ENCODE measurements around the gene ATP6V1F.
A peak's percentile ranks its signal among the peaks of the same experiment; 100 is the strongest.

Gene ATP6V1F

DNA sequence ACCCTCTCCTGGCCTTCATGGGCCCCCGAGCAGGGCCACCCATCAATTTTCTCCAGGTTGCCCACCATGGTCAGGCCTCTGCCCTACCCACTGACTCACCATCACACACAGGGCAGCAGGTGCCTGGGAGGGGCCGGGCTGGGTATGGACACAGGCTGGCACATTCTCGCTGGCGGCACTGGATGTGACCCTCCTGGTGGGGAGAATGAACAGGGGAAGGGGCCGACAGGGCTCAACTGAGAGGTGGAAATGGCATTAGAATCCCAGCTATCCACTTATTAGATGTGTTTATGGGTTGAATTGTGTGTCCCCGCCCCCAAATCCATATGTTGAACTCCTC, 31.4 kb downstream of the ATP6V1F start:
- Mint-ChIP-seq H3K9me3 (peaks cover 2% of the 10 kb centered on the region), H3K4me1 (no peaks in the 10 kb centered on the region), H3K27ac (no peak overlapping the region), H3K27me3 (peaks cover 4% of the 10 kb centered on the region), H3K36me3 (peaks cover 2% of the 10 kb centered on the region), H3K4me3 (no peak overlapping the region)
- DNase-seq (ENCODE audit: low spot score in 2 of 2) = no peak
- ATAC-seq (ENCODE audit: low read depth) = no peak

GRCh38 chr7:128895320-128895719, 32.7 kb downstream of the ATP6V1F start:
- Mint-ChIP-seq H3K4me3 (no peak overlapping the region), H3K9me3 (peaks cover 2% of the 10 kb centered on the region), H3K27me3 (peaks cover under 1% of the 10 kb centered on the region), H3K27ac (no peak overlapping the region), H3K4me1 (no peaks in the 10 kb centered on the region), H3K36me3 (peaks cover 2% of the 10 kb centered on the region)
- ATAC-seq (ENCODE audit: low read depth) (no peak), DNase-seq (ENCODE audit: low spot score in 2 of 2) (no peak)

GRCh38 chr7:128899392-128899791, 36.7 kb downstream of the ATP6V1F start:
- peaks cover 2% of the 10 kb centered on the region for H3K36me3 Mint-ChIP-seq
- no peaks in the 10 kb centered on the region for H3K27me3 Mint-ChIP-seq
- no peak for DNase-seq (ENCODE audit: low spot score in 2 of 2)
- no peaks in the 10 kb centered on the region for H3K4me1 Mint-ChIP-seq
- H3K9me3 Mint-ChIP-seq = peaks cover 2% of the 10 kb centered on the region
- H3K27ac Mint-ChIP-seq = no peak overlapping the region
- ATAC-seq (ENCODE audit: low read depth) = no peak
- no peak overlapping the region for H3K4me3 Mint-ChIP-seq

DNA sequence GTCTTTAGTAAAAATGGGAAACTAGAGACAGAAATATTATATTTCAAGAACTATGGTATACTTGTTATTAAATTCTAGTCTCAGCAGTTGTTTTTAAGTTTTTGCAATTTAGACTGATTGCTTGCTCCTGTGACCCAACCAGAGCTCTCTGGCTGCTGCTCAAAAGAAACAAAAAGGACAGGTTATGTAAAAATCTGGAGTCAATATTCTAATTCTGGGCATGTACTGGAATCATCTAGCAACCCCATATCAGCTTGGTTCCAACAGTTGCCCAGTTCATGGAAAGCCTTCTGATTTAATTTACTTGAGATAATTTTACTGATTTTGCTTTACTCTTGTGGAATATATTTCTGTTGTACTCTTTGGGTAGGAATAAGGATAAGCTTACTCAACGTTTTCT, 37.6 kb downstream of the ATP6V1F start:
- ATAC-seq (ENCODE audit: low read depth) (no peak), DNase-seq (ENCODE audit: low spot score in 2 of 2) (no peak)
- H3K4me3 Mint-ChIP-seq = no peak overlapping the region
- H3K36me3 Mint-ChIP-seq = peaks cover 2% of the 10 kb centered on the region
- H3K9me3 Mint-ChIP-seq = peaks cover 2% of the 10 kb centered on the region
- H3K27me3 Mint-ChIP-seq = no peaks in the 10 kb centered on the region
- H3K27ac Mint-ChIP-seq = no peak overlapping the region
- H3K4me1 Mint-ChIP-seq = peaks cover 6% of the 10 kb centered on the region

GRCh38 chr7:128902761-128903585, 40.3 kb downstream of the ATP6V1F start:
- Mint-ChIP-seq H3K4me1 (peaks cover 6% of the 10 kb centered on the region), H3K27me3 (no peaks in the 10 kb centered on the region), H3K27ac (peak overlapping the region; percentile 42), H3K4me3 (no peak overlapping the region), H3K9me3 (peaks cover 2% of the 10 kb centered on the region), H3K36me3 (peaks cover 2% of the 10 kb centered on the region)
- no peak for ATAC-seq (ENCODE audit: low read depth)
- DNase-seq (ENCODE audit: low spot score in 2 of 2) = no peak

DNA sequence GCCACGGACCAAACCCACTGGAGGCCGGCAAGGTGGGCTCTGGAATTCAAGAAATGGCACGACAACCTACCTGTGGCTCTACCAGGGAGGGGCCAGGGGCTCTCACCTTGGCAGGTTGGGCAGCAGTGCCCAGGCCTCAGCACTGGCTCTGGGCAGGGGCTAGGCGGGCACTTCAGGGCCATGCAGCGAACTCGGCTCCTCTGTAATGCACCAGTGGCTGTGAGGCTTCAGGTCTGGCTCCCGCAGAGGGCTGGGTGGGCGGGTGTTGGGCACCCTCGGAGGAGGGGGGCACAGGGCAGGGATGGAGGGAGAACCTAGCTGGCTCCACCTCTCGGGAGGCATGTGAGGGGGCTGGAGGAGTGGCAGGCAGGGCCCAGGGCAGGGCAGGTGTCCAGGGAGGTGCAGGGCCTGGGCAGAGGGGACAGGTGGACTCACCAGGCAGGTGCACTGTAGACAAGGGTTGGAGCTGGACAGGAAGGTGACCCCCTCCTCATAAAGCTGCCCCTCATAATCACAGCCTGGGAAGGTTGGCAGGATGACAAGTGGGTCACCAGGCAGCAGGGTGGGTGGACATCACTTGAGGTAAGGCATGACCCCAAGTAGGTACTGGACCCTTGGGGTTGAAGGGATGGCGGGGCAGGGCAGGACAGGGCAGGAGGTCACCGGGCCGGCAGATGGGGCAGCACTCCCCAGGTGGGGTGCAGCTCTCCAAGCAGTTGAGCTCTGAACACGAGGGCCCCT, 41.1 kb downstream of the ATP6V1F start:
- H3K4me1 Mint-ChIP-seq = peaks cover 6% of the 10 kb centered on the region
- peaks cover 2% of the 10 kb centered on the region for H3K27me3 Mint-ChIP-seq
- H3K4me3 Mint-ChIP-seq = no peak overlapping the region
- no peak for ATAC-seq (ENCODE audit: low read depth)
- no peaks in the 10 kb centered on the region for H3K36me3 Mint-ChIP-seq
- peak overlapping the region; percentile 42 for H3K27ac Mint-ChIP-seq
- no peaks in the 10 kb centered on the region for H3K9me3 Mint-ChIP-seq
- no peak for DNase-seq (ENCODE audit: low spot score in 2 of 2)

DNA sequence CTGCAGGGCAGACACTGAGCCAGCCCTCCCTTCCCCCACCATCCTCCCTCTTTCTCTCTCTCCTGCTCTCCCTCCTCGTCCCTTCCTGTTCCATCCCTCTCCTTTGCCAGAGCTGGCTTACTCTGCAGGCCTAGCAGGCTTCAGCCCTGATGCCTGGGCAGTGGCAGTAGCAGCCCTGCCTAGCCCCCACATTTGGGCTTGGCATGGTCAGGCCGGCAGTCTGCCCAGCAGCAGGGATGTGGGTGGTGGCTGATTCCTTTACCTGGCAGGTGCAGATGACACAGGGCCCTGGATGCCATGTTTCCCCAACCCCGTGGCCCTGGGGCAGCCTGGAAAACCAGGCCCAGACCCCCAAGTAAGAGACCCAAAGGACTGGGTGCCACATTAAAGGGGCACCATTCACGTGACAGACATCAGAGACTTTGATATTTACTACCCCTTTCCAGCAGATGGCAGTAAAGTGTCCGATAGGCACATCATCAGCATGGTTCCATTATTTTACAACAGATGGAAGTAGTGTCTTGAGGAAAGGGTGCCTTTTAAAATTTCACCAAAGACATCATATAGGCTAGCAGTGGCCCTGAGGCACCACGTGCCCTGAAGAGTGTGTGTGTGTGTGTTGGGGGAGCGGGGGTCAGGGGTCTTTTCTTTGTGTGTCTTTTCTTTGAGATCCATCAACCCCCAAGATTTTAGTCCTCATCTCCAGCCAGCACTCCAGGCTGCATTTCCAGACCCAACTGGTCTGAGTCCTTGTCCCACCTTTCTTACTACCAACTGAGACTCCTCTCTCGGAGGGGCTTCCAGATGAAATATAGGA, 41.9 kb downstream of the ATP6V1F start:
- Mint-ChIP-seq H3K27ac (peak overlapping the region; percentile 64), H3K9me3 (no peaks in the 10 kb centered on the region), H3K4me1 (peaks cover 8% of the 10 kb centered on the region), H3K27me3 (peaks cover 4% of the 10 kb centered on the region), H3K4me3 (no peak overlapping the region), H3K36me3 (no peaks in the 10 kb centered on the region)
- ATAC-seq (ENCODE audit: low read depth) = peak; percentile 92
- DNase-seq (ENCODE audit: low spot score in 2 of 2) = peak in 1 of 2 donors; percentile 70

DNA sequence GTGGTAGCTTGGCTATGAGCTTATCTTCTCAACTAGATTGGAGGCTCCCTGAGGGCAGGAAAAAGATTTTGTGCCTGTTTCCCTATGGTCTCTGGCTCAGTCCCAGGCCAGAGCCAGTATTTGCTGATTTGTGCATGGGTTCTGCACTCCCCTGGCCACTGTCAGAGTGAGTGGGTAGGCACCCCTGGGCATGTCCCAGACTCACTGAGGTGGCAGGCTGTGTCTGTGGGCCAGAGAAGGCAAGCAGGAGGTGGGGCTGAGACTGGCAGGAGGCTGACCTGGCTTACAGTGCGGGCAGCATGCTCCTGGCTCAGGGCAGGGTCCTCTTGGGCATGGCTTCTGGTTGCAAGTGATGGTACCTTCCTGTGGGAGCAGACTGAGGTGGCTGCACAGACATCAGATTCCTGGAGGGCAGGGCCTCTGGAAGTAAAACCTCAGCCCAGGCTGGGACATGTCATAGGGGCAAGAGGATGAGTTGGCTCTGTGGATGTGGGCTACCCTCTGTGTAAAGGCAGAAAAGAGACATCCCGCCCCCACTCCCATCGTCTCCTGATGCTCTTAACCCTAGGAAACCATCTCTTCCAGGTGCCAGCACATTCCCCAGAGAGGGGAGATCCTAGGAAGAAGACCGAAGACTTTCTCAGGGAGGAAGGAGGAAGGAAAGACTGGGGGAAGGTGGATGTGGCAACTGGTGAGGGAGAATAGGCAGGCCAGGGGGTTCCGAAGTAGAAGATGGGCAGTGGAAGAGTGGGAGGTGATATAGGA, 43.5 kb downstream of the ATP6V1F start:
- no peak for ATAC-seq (ENCODE audit: low read depth)
- Mint-ChIP-seq H3K27ac (no peak overlapping the region), H3K27me3 (peaks cover 11% of the 10 kb centered on the region), H3K4me3 (no peak overlapping the region), H3K9me3 (no peaks in the 10 kb centered on the region), H3K4me1 (peaks cover 9% of the 10 kb centered on the region), H3K36me3 (no peaks in the 10 kb centered on the region)
- no peak for DNase-seq (ENCODE audit: low spot score in 2 of 2)

- Mint-ChIP-seq H3K27me3 (peaks cover 13% of the 10 kb centered on the region), H3K27ac (no peak overlapping the region), H3K36me3 (no peaks in the 10 kb centered on the region), H3K4me3 (no peak overlapping the region), H3K4me1 (peaks cover 9% of the 10 kb centered on the region), H3K9me3 (no peaks in the 10 kb centered on the region)
- DNase-seq (ENCODE audit: low spot score in 2 of 2) = no peak
- ATAC-seq (ENCODE audit: low read depth) = no peak
Measured at GRCh38 chr7:128906766-128907559, 44.3 kb downstream of the ATP6V1F start.

DNA sequence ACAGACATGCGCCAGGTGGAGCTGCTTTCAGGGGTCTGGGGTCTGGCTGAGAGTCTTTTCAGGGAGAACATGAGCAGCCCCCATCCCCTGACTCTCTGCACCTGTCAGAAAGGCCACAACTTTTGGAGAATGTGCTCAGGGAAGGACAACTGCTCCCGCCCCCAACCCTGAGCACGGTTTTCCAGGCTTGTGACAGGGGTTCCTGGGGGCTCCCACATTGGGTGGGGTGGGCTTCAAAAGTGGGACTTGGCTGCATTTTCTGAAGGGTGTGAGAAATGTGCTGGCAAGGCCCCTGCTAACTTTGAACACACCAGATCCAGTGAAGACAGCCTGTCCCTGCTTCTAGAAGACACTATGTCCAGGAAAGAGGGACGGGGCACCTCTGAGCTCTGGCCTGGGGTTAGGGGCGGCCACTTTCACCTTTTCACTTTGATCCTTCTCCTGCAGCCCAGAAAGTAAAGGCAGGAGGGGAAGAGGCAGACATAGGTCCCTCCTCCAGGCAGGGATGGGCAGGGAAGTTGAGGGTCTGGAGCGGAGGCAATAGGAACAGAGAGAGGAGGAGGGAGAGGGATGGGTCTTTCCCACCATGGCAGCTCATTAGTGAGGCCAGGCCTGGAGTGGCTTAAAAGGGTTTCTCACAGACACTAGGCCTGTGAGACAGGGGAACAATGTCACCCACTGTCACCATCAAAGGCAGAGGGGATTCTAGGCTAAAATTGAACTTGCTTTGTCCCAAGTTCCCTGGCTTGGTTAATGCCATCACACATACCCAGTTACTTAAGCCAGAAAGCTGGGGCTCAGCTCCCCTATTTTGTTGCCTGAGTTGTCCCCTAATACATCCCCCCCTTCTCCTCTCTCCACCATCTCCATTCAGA, 46.3 kb downstream of the ATP6V1F start:
- peaks cover 13% of the 10 kb centered on the region for H3K27me3 Mint-ChIP-seq
- peaks cover 9% of the 10 kb centered on the region for H3K4me1 Mint-ChIP-seq
- DNase-seq (ENCODE audit: low spot score in 2 of 2) (no peak), ATAC-seq (ENCODE audit: low read depth) (no peak)
- no peak overlapping the region for H3K27ac Mint-ChIP-seq
- H3K9me3 Mint-ChIP-seq = no peaks in the 10 kb centered on the region
- H3K36me3 Mint-ChIP-seq = no peaks in the 10 kb centered on the region
- no peak overlapping the region for H3K4me3 Mint-ChIP-seq

DNA sequence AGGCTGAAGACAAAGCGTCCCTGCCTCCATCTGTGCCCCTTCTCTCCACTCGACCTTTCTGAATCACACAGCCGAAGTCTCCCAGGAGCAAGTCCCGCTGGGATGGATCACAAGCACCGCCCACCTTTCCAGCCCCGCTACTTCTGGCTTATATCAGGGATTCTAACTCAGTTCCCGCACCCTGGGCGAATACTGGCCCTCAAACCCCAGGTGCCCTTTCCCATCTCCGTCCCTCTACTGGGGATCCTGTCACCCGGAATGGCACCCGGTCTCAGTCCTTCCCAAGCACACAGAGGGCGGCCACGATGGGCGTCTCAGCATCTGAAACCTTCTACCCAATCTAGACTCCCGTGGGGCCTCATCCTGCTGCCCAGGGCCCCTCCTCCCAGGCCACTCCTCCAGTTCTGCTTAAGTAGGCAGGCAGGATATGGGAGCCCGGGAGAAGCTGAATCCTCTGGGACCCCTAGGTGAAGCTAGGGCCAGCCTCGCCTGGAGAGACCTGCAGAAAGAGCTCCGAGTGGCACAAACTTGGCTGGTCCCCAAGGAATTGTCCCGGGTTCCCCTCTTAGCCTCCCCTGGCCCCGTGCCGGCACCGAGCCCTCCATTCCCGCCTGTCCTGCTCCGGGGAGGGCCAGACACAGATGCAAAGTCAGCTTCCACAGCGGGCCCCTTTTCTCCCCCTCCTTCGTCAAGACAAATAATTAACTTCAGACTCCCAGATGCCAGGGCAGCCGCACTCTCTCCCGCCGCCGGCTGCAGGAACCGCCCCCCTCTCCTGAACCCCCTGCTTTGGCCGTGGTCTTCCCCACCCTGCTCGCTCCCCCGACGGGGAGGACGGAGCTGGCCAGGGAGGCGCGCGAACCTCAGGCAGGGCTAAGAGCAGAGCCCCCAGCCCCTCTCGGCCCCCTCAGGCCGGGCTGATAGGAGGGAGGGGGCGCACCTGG, 47.2 kb downstream of the ATP6V1F start:
- DNase-seq (ENCODE audit: low spot score in 2 of 2) (no peak), ATAC-seq (ENCODE audit: low read depth) (no peak)
- Mint-ChIP-seq H3K4me3 (peak overlapping the region; percentile 3), H3K9me3 (no peaks in the 10 kb centered on the region), H3K27ac (no peak overlapping the region), H3K27me3 (peaks cover 17% of the 10 kb centered on the region), H3K36me3 (no peaks in the 10 kb centered on the region), H3K4me1 (peaks cover 11% of the 10 kb centered on the region)

Measured in memory B cell (primary cell).